A549 treated with DMSO at 1 μM for 4 hours (cell line): ENCODE data around the gene EFCAB14. TPM values are rescaled to one million over a fixed set of nuclear protein-coding genes. Genes with fewer than 3 reads are reported as not detected.

Experiments used
- total RNA-seq: library from RNA; stranded (reverse); fragments of 200-300 nt; extraction: Qiagen RNA extraction; gene quantifications from 5 replicates; pipeline ENCODE4 v1.2.3, GENCODE V29; 2022; ENCODE audit warnings: low read depth

EFCAB14 gene, protein sequence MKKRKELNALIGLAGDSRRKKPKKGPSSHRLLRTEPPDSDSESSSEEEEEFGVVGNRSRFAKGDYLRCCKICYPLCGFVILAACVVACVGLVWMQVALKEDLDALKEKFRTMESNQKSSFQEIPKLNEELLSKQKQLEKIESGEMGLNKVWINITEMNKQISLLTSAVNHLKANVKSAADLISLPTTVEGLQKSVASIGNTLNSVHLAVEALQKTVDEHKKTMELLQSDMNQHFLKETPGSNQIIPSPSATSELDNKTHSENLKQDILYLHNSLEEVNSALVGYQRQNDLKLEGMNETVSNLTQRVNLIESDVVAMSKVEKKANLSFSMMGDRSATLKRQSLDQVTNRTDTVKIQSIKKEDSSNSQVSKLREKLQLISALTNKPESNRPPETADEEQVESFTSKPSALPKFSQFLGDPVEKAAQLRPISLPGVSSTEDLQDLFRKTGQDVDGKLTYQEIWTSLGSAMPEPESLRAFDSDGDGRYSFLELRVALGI
- total RNA-seq = 22.5 to 31.6 TPM (median 27.8 TPM) in 5 replicates

DNA sequence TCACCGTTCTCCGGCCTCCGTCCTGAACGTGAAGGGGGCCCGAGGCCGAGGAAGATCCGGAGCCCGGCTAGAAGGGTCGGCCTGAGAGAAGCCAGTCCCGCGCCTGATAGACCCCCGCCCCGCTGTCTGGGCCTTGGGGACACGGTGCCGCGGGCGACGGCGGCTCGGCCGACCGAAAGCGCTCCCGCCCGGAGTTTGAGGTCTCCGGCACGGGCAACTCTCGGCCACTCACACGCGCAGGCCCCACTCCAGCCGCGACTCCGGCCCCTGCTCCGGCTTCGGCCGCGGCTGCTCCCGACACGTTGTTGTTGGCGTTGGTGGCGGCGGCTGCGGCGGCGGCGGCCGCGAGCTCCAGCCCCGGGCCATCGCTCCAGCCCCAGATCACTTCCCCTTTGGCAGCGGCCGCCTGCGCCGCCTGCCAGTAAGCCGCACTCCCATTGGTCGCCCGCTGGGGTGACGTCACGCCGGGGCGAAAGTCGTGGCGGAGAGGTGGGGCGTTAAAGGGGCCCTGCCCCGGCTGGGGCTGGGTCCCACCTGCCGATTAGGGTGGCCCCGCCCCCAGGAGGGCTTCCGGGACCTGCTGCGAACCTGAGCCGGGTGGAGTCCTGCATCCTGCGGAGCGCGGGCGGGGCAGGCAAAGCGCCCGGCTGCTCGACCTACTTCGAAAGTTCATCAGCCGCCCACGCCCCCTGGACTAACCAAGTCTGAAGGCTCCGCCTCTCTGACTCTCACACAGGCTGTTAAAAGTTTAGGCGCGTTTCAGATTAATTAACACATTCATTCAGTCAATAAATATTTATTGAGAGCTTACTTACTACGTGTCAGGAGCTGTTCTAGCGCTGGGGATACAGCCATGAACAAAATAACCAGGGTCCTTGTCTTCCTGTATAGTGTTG, at the start of gene EFCAB14:
Gene EFCAB14, minus strand, starts transcription at position 388 of the 896 bp plus-strand sequence. CDS start 1,027 bp downstream, outside the sequence.

DNA sequence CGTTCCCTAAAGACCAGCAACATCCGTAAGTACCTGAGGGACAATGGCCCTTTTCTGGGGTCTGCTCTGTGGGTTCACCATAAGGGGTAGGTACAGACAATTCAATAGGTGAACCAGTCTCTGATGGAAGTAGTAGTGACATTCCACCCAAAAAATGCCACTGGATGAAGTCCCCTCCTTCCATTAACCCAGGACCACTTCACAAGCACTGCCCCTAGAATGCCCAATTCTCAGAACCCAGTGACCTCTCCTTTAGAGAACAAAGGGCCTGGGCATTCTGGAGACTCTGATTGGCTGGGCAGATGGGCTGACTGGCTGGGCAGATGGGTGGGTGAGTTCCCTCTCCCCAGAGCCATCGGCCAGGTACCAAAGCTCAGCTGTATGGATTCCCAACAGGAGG, 47.4 kb downstream of the EFCAB14 start, which contains the start of gene TEX38:
Gene TEX38, plus strand, starts transcription at position 301 of the 400 bp plus-strand sequence. Its CDS starts 81 bp downstream, at position 382.

DNA sequence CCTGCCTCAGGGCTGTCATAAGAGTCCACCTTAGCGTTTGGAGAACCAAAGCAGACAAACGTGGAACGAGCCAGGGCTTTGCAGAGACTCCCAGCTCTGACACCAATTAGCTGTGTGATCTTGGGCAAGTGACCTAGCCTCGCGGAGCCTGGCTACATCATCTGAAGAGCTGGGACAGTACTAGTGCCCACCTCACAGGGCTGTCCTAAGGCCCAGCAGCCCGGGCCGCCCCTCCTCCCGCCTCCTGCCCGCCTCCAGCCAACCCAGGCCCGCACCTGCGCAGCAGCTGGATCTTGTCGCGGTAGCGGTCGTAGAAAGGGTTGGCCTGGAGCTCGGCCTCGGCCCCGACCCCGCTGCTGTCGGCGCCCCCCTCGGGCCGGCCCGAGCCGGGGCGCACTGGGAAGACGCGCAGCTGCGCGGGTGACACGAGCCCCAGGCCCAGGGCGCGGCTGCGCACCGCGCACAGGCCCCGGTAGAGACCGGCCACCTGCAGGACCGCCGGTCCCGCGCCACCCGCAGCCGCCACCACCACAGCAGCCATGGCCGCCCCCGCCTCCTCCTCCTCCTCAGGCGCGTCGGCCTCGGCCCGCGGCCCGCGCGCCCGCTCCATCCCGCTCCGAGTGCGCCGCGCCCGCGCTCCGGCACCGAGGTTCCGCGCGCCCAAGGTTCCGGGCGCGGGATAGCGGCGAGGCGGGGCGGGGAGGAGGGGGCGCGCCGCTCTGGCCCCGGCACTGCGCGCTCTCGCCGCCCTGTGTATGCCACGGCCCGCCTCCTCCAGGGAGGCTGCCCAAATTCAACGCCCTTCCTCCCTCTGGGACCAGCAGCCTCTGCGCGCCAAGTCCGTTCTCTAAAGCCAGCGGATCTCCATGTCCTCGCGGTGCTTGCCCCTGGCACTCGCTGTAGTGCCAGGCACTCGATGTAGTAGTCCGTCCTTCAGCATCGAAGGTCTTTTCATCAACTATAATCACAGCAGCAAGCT, 50.8 kb downstream of the EFCAB14 start, which contains the start of gene ATPAF1:
Gene ATPAF1, minus strand, starts transcription at position 583 of the 979 bp plus-strand sequence. Its CDS starts 42 bp downstream, at position 541.

Other genes with a start within 250 kb of the EFCAB14 start
- 0.67 to 1.3 TPM (median 1.1 TPM) in 5 replicates for gene DMBX1, start 229.3 kb downstream of the EFCAB14 start, total RNA-seq
- gene KNCN, start 167.5 kb downstream of the EFCAB14 start, total RNA-seq = not detected in 5 replicates
- gene MKNK1, start 114.8 kb downstream of the EFCAB14 start, total RNA-seq = 16.5 to 20.6 TPM (median 18.8 TPM) in 5 replicates
- 4.1 to 5.1 TPM (median 4.5 TPM) in 5 replicates for gene MOB3C, start 102.3 kb downstream of the EFCAB14 start, total RNA-seq
- gene ATPAF1, start 50.8 kb downstream of the EFCAB14 start, total RNA-seq = 32.1 to 37.9 TPM (median 35.0 TPM) in 5 replicates
- gene TEX38, start 47.3 kb downstream of the EFCAB14 start, total RNA-seq = 0.16 TPM in 1 of 5 replicates, not detected in the others
- not detected in 5 replicates for gene CYP4B1, start 79.9 kb upstream of the EFCAB14 start, total RNA-seq
- not detected in 5 replicates for gene CYP4A11, start 222.4 kb upstream of the EFCAB14 start, total RNA-seq